MM.1S (cell line): ENCODE results near the gene TUBA4B.

Experiments
- DNase-seq: peaks from one replicate; pipeline ENCODE4 v3.0.0-alpha.2; 2015
- H2AFZ ChIP-seq: fragments of 300-600 bp; sonication (generic); 2 replicates; pipeline ENCODE4 v1.6.0; 2016; ENCODE audit warnings: antibody characterized with exemption, low read length
- H3F3A ChIP-seq: fragments of 300-600 bp; sonication (generic); 2 replicates; pipeline ENCODE4 v1.6.1; 2016; ENCODE audit warnings: mild to moderate bottlenecking, antibody characterized with exemption, low read length, moderate library complexity, mixed read lengths; ENCODE audit not compliant: insufficient read depth
- H3K27ac ChIP-seq: fragments of 300-600 bp; sonication (generic); 2 replicates; pipeline ENCODE4 v1.5.1; 2016; ENCODE audit warnings: mild to moderate bottlenecking, low read length
- H3K27me3 ChIP-seq: fragments of 300-600 bp; sonication (generic); replicated peaks from 2 replicates; pipeline ENCODE4 v1.6.0; 2016; ENCODE audit warnings: low read length; ENCODE audit not compliant: insufficient read depth
- H3K36me3 ChIP-seq: fragments of 300-600 bp; sonication (generic); replicated peaks from 2 replicates; pipeline ENCODE4 v1.6.1; 2016; ENCODE audit warnings: mild to moderate bottlenecking, low read length, mixed read lengths; ENCODE audit not compliant: insufficient read depth
- H3K4me1 ChIP-seq: fragments of 300-600 bp; sonication (generic); 2 replicates; pipeline ENCODE4 v1.6.1; 2016; ENCODE audit warnings: low read length, mixed read lengths
- H3K4me2 ChIP-seq: fragments of 300-600 bp; sonication (generic); 2 replicates; pipeline ENCODE4 v1.6.0; 2016; ENCODE audit warnings: low read depth, low read length
- H3K4me3 ChIP-seq: fragments of 300-600 bp; sonication (generic); 2 replicates; pipeline ENCODE4 v1.5.1; 2016; ENCODE audit warnings: low read length, mixed read lengths
- H3K79me2 ChIP-seq: fragments of 300-600 bp; sonication (generic); 2 replicates; pipeline ENCODE4 v1.6.1; 2016; ENCODE audit warnings: mixed run types, low read length, mixed read lengths
- H3K9ac ChIP-seq: fragments of 300-600 bp; sonication (generic); 2 replicates; pipeline ENCODE4 v1.6.1; 2016; ENCODE audit warnings: low read length, mixed read lengths
- H3K9me2 ChIP-seq: fragments of 300-600 bp; sonication (generic); replicated peaks from 2 replicates; pipeline ENCODE4 v1.6.1; 2016; ENCODE audit warnings: mild to moderate bottlenecking, low read length, mixed read lengths; ENCODE audit not compliant: insufficient read depth
- H3K9me3 ChIP-seq: fragments of 300-600 bp; sonication (generic); replicated peaks from 2 replicates; pipeline ENCODE4 v1.6.1; 2016; ENCODE audit warnings: mild to moderate bottlenecking, low read length, mixed read lengths; ENCODE audit not compliant: insufficient read depth
- H4K20me1 ChIP-seq: fragments of 300-600 bp; sonication (generic); 2 replicates; pipeline ENCODE4 v1.6.1; 2016; ENCODE audit warnings: mild to moderate bottlenecking, low read length, moderate library complexity, mixed read lengths; ENCODE audit not compliant: insufficient read depth
- EZH2 ChIP-seq: fragments of 300-600 bp; sonication (generic); optimal IDR thresholded peaks from 2 replicates; pipeline ENCODE3; 2017; ENCODE audit warnings: low read depth, mild to moderate bottlenecking, antibody characterized with exemption, low read length, mixed read lengths
- EZH2phosphoT487 ChIP-seq: fragments of 300-600 bp; sonication (generic); IDR thresholded peaks from 2 replicates; pipeline ENCODE4 v1.6.1; 2018; ENCODE audit warnings: antibody characterized with exemption, low read length
- TF ChIP-seq, protein P1 (sequence below): fragments of 300-600 bp; sonication (generic); IDR thresholded peaks from 2 replicates; pipeline ENCODE4 v1.5.1; 2016; ENCODE audit warnings: antibody characterized with exemption, low read length, mixed read lengths

TUBA4B gene

DNA sequence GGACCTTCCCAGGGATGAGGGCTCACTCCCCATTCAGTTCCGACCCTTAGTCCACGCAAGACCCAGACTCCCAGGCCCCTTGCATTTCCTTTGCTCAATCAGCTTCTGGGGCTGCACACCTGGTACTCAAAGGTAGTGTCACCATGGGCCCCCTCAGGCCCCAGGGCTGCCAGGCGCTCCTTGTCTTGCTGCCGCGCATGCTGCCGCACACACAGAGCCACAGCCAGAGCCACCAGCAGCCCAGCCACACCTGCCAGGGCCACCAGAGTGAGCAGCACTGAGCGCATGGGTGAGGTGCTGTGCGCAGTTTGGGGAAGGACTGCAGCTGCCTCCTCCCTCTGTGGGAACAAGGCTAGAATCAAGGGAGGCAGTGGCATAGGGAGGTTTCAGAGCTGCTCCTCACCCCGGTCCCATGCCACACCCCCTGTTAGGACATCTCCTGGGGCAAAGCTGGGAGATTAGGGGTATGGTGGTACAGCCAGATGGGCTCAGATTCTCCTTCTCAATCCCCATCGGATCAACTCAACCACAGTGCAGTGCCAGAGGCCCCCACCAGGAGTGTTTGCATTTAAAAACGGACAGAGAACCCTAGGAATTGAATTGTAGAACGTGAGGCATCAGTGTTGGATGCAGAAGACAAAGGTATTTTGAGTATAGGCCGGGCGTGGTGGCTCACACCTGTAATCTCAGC lies 44.9 kb downstream of the TUBA4B start:
- H3K9me3 ChIP-seq, result no peaks in the 10 kb centered on the region
- no peak overlapping the region for H3K27ac ChIP-seq
- H3K36me3 ChIP-seq, result no peaks in the 10 kb centered on the region
- no peaks in the 10 kb centered on the region for H3K9me2 ChIP-seq
- H3K4me1 ChIP-seq, result peaks cover 21% of the 10 kb centered on the region
- no peak overlapping the region for H3K4me3 ChIP-seq
- no peak for DNase-seq
- no peak overlapping the region for H2AFZ ChIP-seq
- peaks cover 10% of the 10 kb centered on the region; the same call in 1 of the 2 replicates for H3F3A ChIP-seq
- TF ChIP-seq EZH2 (no peak), EZH2phosphoT487 (no peak)
- TF ChIP-seq, protein P1, sequence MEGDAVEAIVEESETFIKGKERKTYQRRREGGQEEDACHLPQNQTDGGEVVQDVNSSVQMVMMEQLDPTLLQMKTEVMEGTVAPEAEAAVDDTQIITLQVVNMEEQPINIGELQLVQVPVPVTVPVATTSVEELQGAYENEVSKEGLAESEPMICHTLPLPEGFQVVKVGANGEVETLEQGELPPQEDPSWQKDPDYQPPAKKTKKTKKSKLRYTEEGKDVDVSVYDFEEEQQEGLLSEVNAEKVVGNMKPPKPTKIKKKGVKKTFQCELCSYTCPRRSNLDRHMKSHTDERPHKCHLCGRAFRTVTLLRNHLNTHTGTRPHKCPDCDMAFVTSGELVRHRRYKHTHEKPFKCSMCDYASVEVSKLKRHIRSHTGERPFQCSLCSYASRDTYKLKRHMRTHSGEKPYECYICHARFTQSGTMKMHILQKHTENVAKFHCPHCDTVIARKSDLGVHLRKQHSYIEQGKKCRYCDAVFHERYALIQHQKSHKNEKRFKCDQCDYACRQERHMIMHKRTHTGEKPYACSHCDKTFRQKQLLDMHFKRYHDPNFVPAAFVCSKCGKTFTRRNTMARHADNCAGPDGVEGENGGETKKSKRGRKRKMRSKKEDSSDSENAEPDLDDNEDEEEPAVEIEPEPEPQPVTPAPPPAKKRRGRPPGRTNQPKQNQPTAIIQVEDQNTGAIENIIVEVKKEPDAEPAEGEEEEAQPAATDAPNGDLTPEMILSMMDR, result no peak
- no peaks in the 10 kb centered on the region for H4K20me1 ChIP-seq
- no peak overlapping the region for H3K9ac ChIP-seq
- H3K27me3 ChIP-seq, result peaks cover 31% of the 10 kb centered on the region
- H3K4me2 ChIP-seq, result no peak overlapping the region
- no peaks in the 10 kb centered on the region for H3K79me2 ChIP-seq

DNA sequence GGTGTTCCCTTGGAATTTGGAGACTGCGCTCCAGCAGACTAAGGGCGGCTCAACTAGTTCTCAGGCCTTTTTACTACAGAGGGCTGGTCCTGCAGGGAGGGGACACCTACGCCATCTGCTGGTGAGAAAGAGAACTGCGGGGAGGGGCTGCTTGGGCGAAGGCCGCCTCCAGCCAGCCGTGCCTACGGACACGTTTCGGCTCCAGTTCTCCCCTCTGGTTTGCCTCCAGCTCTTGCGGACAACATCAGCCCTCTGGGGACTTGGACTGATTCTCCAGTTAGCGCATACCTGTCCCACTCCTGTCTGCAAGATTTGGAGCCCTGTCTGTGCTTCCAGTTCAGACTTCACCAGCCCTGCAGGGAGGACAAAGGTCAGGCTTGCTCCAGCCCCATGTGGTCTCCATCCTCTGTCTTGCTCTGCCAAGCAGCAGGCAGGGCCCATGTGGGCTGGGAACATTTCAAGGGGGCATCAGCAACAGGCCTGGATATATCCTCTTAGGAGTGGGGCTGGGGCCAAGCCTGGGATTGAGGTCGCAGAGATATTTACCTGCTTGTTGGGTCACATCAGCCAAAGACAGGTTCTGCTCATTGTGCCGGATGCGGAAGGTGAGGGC lies 45.8 kb downstream of the TUBA4B start:
- peak overlapping the region; percentile 20; the same call in 1 of the 2 replicates for H3K4me2 ChIP-seq
- H4K20me1 ChIP-seq, result no peaks in the 10 kb centered on the region
- no peak overlapping the region for H3K27ac ChIP-seq
- H3K27me3 ChIP-seq, result peaks cover 40% of the 10 kb centered on the region
- no peak overlapping the region for H3K9ac ChIP-seq
- no peaks in the 10 kb centered on the region for H3K9me2 ChIP-seq
- peaks cover 21% of the 10 kb centered on the region for H3K4me1 ChIP-seq
- H2AFZ ChIP-seq, result 0 out of 2 replicates have a peak overlapping the region, but pooled peaks have one; percentile 5
- H3K79me2 ChIP-seq, result no peaks in the 10 kb centered on the region
- TF ChIP-seq, protein P1, result peak; percentile 96
- TF ChIP-seq EZH2phosphoT487 (no peak), EZH2 (no peak)
- no peak overlapping the region for H3K4me3 ChIP-seq
- no peaks in the 10 kb centered on the region for H3K9me3 ChIP-seq
- peak; percentile 77 for DNase-seq
- no peaks in the 10 kb centered on the region for H3K36me3 ChIP-seq
- H3F3A ChIP-seq, result peaks cover 10% of the 10 kb centered on the region; the same call in 1 of the 2 replicates

DNA sequence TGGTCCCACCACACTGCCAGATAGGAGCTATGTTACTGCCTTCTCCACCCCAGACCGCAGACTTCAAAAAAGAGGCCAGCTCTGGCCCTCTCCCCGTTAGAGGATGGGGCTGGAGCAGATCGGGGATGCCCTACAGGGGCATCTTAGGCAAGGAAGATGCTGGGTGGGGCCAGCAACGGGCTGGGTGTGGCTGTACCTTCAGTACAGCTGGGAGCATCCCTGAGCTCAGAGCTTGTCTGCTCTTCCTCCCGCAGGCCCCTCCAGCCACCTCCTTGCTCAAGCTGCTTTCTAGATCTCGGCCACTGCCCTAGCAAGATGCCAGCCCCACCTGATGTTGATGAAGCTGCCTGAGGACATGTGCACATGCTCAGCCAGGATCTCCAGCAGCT lies 46.3 kb downstream of the TUBA4B start:
- no peaks in the 10 kb centered on the region for H4K20me1 ChIP-seq
- no peak for TF ChIP-seq EZH2phosphoT487
- no peak for TF ChIP-seq EZH2
- TF ChIP-seq, protein P1, result no peak
- H3K27me3 ChIP-seq, result peaks cover 45% of the 10 kb centered on the region
- peaks cover 21% of the 10 kb centered on the region for H3K4me1 ChIP-seq
- peaks cover 10% of the 10 kb centered on the region; the same call in 1 of the 2 replicates for H3F3A ChIP-seq
- no peak overlapping the region for H2AFZ ChIP-seq
- no peaks in the 10 kb centered on the region for H3K79me2 ChIP-seq
- no peaks in the 10 kb centered on the region for H3K9me2 ChIP-seq
- no peak overlapping the region for H3K27ac ChIP-seq
- no peaks in the 10 kb centered on the region for H3K9me3 ChIP-seq
- H3K4me3 ChIP-seq, result no peak overlapping the region
- H3K36me3 ChIP-seq, result no peaks in the 10 kb centered on the region
- DNase-seq, result no peak
- H3K9ac ChIP-seq, result no peak overlapping the region
- peak overlapping the region; percentile 15; the same call in 1 of the 2 replicates for H3K4me2 ChIP-seq
